ENCODE measurements around the gene MAVS.

DNA sequence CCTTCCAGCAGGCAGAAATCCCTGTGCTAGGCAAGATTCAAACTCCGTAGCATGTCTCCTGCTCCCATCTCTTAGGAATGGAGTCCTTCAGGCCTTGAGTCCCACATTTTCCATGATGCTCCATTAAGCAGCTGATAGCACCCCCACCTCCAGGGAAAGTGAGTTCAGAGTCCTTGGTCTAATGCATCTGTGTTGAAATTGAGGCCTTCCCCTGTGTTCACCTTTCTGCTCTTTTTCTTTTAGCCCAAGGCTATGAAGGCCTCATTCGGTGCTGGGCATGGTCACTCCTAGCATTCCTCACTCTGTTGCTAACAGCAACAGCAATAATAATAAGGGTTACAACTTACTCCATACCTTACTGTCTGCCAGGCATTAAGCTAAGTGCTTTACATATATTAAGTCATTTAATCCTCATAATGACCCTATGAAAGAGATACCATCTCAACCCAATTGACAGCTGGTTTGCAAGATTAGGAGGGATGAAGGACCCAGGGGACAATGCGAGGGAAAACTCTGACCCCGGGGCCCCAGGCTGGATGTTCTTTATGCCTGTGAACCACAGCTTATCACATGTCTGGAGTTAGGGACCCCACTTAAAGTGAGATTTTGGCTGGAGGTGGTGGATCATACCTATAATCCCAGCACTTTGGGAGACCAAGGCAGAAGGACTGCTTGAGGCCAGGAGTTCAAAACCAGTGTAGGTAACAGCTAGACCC lies 25.1 kb downstream of the MAVS start:
- TF ChIP-seq CTCF (IDR thresholded peaks at IDR 0.05; ENCODE audit: low read length) = no peak
- no peak for TF ChIP-seq EZH2 (optimal IDR thresholded peaks at IDR 0.05; ENCODE audit: low read depth, low read length)
- TF ChIP-seq EZH2phosphoT487 (IDR thresholded peaks at IDR 0.05; ENCODE audit: low read length) = no peak
